Spleen (tissue), 11 donors: ENCODE data around the gene SPTBN1. TPM values are rescaled to one million over a fixed set of nuclear protein-coding genes. Genes with fewer than 3 reads are reported as not detected.

Experiments used
- DNase-seq: peaks from one replicate; pipeline ENCODE4 v3.0.0-alpha.2; 2020
- H3K27ac ChIP-seq, 8 donors: fragments of 200-600 bp; sonication (generic) in 7 of 8; 1 replicate in 4 of 8; 2 replicates in 4 of 8; pipeline versions ENCODE4 v1.5.0 to v1.8.0; 2016 to 2021; ENCODE audit warnings: inconsistent platforms in 4 of 8, mild to moderate bottlenecking in 4 of 8, moderate library complexity in 1 of 8
- H3K27me3 ChIP-seq, 7 donors: fragments of 200-600 bp; sonication (generic) in 6 of 7; replicated peaks in 1 of 7; 1 replicate in 4 of 7; 2 replicates in 3 of 7; pipeline versions ENCODE4 v1.5.0 to v1.8.0; 2016 to 2021; ENCODE audit warnings: inconsistent platforms in 3 of 7, mild to moderate bottlenecking in 1 of 7
- H3K36me3 ChIP-seq, 6 donors: fragments of 200-600 bp; sonication (generic) in 5 of 6; 1 replicate in 4 of 6; 2 replicates in 2 of 6; pipeline versions ENCODE4 v1.5.0 to v1.8.0; 2016 to 2021; ENCODE audit warnings: inconsistent platforms in 2 of 6
- H3K4me1 ChIP-seq, 6 donors: fragments of 200-600 bp; sonication (generic) in 5 of 6; 1 replicate in 3 of 6; 2 replicates in 3 of 6; pipeline versions ENCODE4 v1.5.0 to v1.8.0; 2016 to 2021; ENCODE audit warnings: inconsistent platforms in 3 of 6
- H3K4me3 ChIP-seq, 8 donors: fragments of 200-600 bp; sonication (generic) in 7 of 8; 1 replicate in 4 of 8; 2 replicates in 4 of 8; pipeline versions ENCODE4 v1.5.0 to v1.8.0; 2016 to 2021; ENCODE audit warnings: inconsistent platforms in 4 of 8, mild to moderate bottlenecking in 4 of 8, moderate library complexity in 2 of 8
- H3K9me3 ChIP-seq, 8 donors: fragments of 200-600 bp; sonication (generic) in 7 of 8; 1 replicate in 4 of 8; 2 replicates in 4 of 8; pipeline versions ENCODE4 v1.5.0 to v1.8.0; 2016 to 2021; ENCODE audit warnings: inconsistent platforms in 4 of 8
- CTCF ChIP-seq, 11 experiments: fragments of 200-600 bp in 7 of 11; fragments of 450-650 bp in 4 of 11; sonication (generic) in 4 of 11; IDR thresholded peaks in 8 of 11; conservative IDR thresholded peaks in 3 of 11; 1 replicate in 7 of 11; 2 replicates in 4 of 11; pipeline versions ENCODE4 v1.4.0 to v1.8.0; 2016 to 2021; ENCODE audit warnings: antibody characterized with exemption in 11 of 11, inconsistent platforms in 4 of 11, mild to moderate bottlenecking in 1 of 11
- POLR2A ChIP-seq, 3 donors: fragments of 450-650 bp; IDR thresholded peaks; one replicate each; pipeline ENCODE4 v1.5.1; 2017; ENCODE audit warnings: antibody characterized with exemption in 3 of 3, mild to moderate bottlenecking in 1 of 3
- POLR2AphosphoS5 ChIP-seq, 3 donors: sonication (generic); formaldehyde crosslinking; IDR thresholded peaks; one replicate each; pipeline ENCODE4 v1.5.1; 2017; ENCODE audit warnings: antibody characterized with exemption in 3 of 3
- WGBS, 5 donors: extraction: QIAGEN DNeasy Blood & Tissue Kit in 3 of 5; methylation state at CpG; one replicate each; pipeline versions ENCODE4 v1.1.5 to v1.1.7; 2013 to 2018; 5-methylcytosine and 5-hydroxymethylcytosine counted together
- intact Hi-C: fragments of 100-400 bp; cut with DNase I; formaldehyde crosslinking; loops from one replicate; pipeline ENCODE4 v1.15.0; 2023; ENCODE audit warnings: low total_unique reads
- polyA plus RNA-seq, 3 donors: library from polyadenylated mRNA; stranded (reverse); fragments of 200-250 nt; gene quantifications; one replicate each; pipeline ENCODE4 v1.2.1, GENCODE V29; 2013
- total RNA-seq, 7 donors: library from RNA; depleted of rRNA in 3 of 7; stranded (reverse); fragments of >200 nt in 3 of 7; fragmentation: NEBNext Ultra II Directional in 4 of 7; extraction: Animal tissue kit (Norgen Biotek cat#: 25700) in 4 of 7; gene quantifications; one replicate each; pipeline versions ENCODE4 v1.1.0 to v1.2.1, GENCODE V29; 2016 to 2021
- donor health status: healthy with polysubstance abuse.
- donor health status: DM: no; HTN: no; CAD: no; lungs with moderate emphysema.
- donor health status: DM: no; HTN: no; CAD: no.
- donor health status: Bipolar disorder and iron deficiency.
- donor health status: healthy.
- donor health status: DM: no; HTN: no; CAD: no.
- donor health status: DM: yes; HTN: yes; CAD: no.

Gene SPTBN1
- total and polyA plus RNA-seq, 10 donors = 32.7 to 352 (median 269) TPM

GRCh38 chr2:54490863-54491262 is 34.7 kb downstream of the SPTBN1 start:
- Histone ChIP-seq H3K4me1 (peaks cover 0 to 11% (median 5%) of the 10 kb centered on the region in 6 donors), H3K9me3 (peaks cover 0 to 2% (median 0%) of the 10 kb centered on the region in 8 donors), H3K27ac (no peak overlapping the region), H3K27me3 (no peaks in the 10 kb centered on the region), H3K36me3 (peaks cover 0 to under 1% (median 0%) of the 10 kb centered on the region in 6 donors), H3K4me3 (no peak overlapping the region)
- WGBS, 5 donors = 21 to 51% (median 44%) methylated on average over 2 of the region's 2 CpGs
- no peak for TF ChIP-seq CTCF (IDR thresholded peaks at IDR 0.05 in 8 of 11, conservative IDR thresholded peaks at IDR 0.05 in 3 of 11)
- intact Hi-C loops = no loop called here
- no peak for DNase-seq

- WGBS, 5 donors = 79 to 90% (median 86%) methylated on average over 2 of the region's 2 CpGs
- intact Hi-C loops = no loop called here
- Histone ChIP-seq H3K4me3 (no peak overlapping the region), H3K9me3 (no peaks in the 10 kb centered on the region), H3K27ac (no peak overlapping the region), H3K36me3 (no peaks in the 10 kb centered on the region), H3K27me3 (no peaks in the 10 kb centered on the region), H3K4me1 (peaks cover 0 to 19% (median 8%) of the 10 kb centered on the region in 6 donors)
- no peak for TF ChIP-seq POLR2A (IDR thresholded peaks at IDR 0.05)
- TF ChIP-seq POLR2AphosphoS5 (IDR thresholded peaks at IDR 0.05) = no peak
- TF ChIP-seq CTCF (IDR thresholded peaks at IDR 0.05 in 8 of 11, conservative IDR thresholded peaks at IDR 0.05 in 3 of 11) = no peak
- DNase-seq = no peak
These were observed 36.2 kb downstream of the SPTBN1 start for GRCh38 chr2:54492335-54492734.

- no peak overlapping the region for H3K27ac ChIP-seq
- 72 to 86% (median 80%) methylated on average over 3 of the region's 3 CpGs for WGBS, 5 donors
- peaks cover 0 to 35% (median 11%) of the 10 kb centered on the region in 6 donors for H3K4me1 ChIP-seq
- H3K9me3 ChIP-seq = no peaks in the 10 kb centered on the region
- no peak for TF ChIP-seq POLR2A (IDR thresholded peaks at IDR 0.05)
- no peak for TF ChIP-seq CTCF (IDR thresholded peaks at IDR 0.05 in 8 of 11, conservative IDR thresholded peaks at IDR 0.05 in 3 of 11)
- no peak for TF ChIP-seq POLR2AphosphoS5 (IDR thresholded peaks at IDR 0.05)
- H3K36me3 ChIP-seq = no peaks in the 10 kb centered on the region
- no peaks in the 10 kb centered on the region for H3K27me3 ChIP-seq
- H3K4me3 ChIP-seq = no peak overlapping the region
- no peak for DNase-seq
- intact Hi-C loops = no loop called here
These were observed 38.0 kb downstream of the SPTBN1 start for GRCh38 chr2:54494087-54494486.

- Histone ChIP-seq H3K36me3 (no peaks in the 10 kb centered on the region), H3K27me3 (no peaks in the 10 kb centered on the region), H3K4me3 (no peak overlapping the region), H3K9me3 (no peaks in the 10 kb centered on the region), H3K27ac (peak overlapping the region in 2 of 8 donors; percentile 28 to 39), H3K4me1 (peaks cover 0 to 45% (median 12%) of the 10 kb centered on the region in 6 donors)
- no peak for TF ChIP-seq POLR2A (IDR thresholded peaks at IDR 0.05)
- no peak for TF ChIP-seq CTCF (IDR thresholded peaks at IDR 0.05 in 8 of 11, conservative IDR thresholded peaks at IDR 0.05 in 3 of 11)
- no peak for TF ChIP-seq POLR2AphosphoS5 (IDR thresholded peaks at IDR 0.05)
- WGBS, 5 donors = 30 to 50% (median 39%) methylated on average over 4 of the region's 4 CpGs
- intact Hi-C loops = no loop called here
- no peak for DNase-seq
These were observed 40.8 kb downstream of the SPTBN1 start for GRCh38 chr2:54496920-54497319.
